H1 (cell line): ENCODE measurements around the gene RADX. TPM values are rescaled to one million over a fixed set of nuclear protein-coding genes. Genes with fewer than 3 reads are reported as not detected.

Experiments
- CTCF ChIA-PET: fragments of 300-600 bp; sonication (Branson Sonifier 250); formaldehyde crosslinking; loops from one replicate; lab custom pipeline; 2021; ENCODE audit not compliant: partially characterized antibody; lab: Charles Lee
- POLR2A ChIA-PET: fragments of 300-600 bp; sonication (Branson Sonifier 250); formaldehyde crosslinking; loops from one replicate; lab custom pipeline; 2021; ENCODE audit warnings: inconsistent platforms; ENCODE audit not compliant: partially characterized antibody; lab: Charles Lee
- DNase-seq, 2 experiments: peaks; one replicate each; pipeline versions ENCODE4 v3.0.0 to v3.0.0-alpha.2; 2010 to 2022; ENCODE audit warnings: low spot score in 2 of 2, low read depth in 1 of 2, mixed read lengths in 1 of 2
- FAIRE-seq: peaks from 2 replicates; lab custom pipeline; 2011; peaks lifted over from hg19 to GRCh38; lab: Jason Lieb, UNC
- H2AFZ ChIP-seq: 2 replicates; pipeline ENCODE4 v1.8.1; 2012; ENCODE audit warnings: low read length, inconsistent platforms
- H2AK5ac ChIP-seq: 2 replicates; pipeline ENCODE4 v1.6.1; 2013; ENCODE audit warnings: low read depth, low read length
- H2BK120ac ChIP-seq: replicated peaks from 2 replicates; pipeline ENCODE3; 2013; ENCODE audit warnings: low read depth, low read length, inconsistent platforms
- H2BK12ac ChIP-seq: 2 replicates; pipeline ENCODE4 v1.6.1; 2013; ENCODE audit warnings: low read depth, low read length
- H2BK15ac ChIP-seq: 2 replicates; pipeline ENCODE4 v1.6.1; 2013; ENCODE audit warnings: low read length
- H2BK20ac ChIP-seq: 2 replicates; pipeline ENCODE4 v1.6.1; 2013; ENCODE audit warnings: low read length
- H2BK5ac ChIP-seq: 2 replicates; pipeline ENCODE4 v1.6.1; 2013; ENCODE audit warnings: low read depth, low read length
- H3K14ac ChIP-seq: 2 replicates; pipeline ENCODE4 v1.6.1; 2013; ENCODE audit warnings: inconsistent platforms; ENCODE audit not compliant: insufficient read length
- H3K18ac ChIP-seq: 2 replicates; pipeline ENCODE4 v1.6.1; 2013; ENCODE audit warnings: low read length; ENCODE audit errors: extremely low read depth
- H3K23ac ChIP-seq: 2 replicates; pipeline ENCODE4 v1.6.1; 2013; ENCODE audit warnings: inconsistent platforms; ENCODE audit not compliant: insufficient read length
- H3K23me2 ChIP-seq: 2 replicates; pipeline ENCODE4 v1.6.1; 2013; ENCODE audit warnings: low read depth, low read length
- H3K27ac ChIP-seq: 2 replicates; pipeline ENCODE4 v1.6.1; 2011; ENCODE audit warnings: low read depth, low read length, inconsistent platforms
- H3K27me3 ChIP-seq, 4 experiments: replicated peaks in 1 of 4; 1 replicate in 1 of 4; 2 replicates in 3 of 4; pipeline versions ENCODE4 v1.6.1 to v1.8.1; 2011 to 2013; ENCODE audit warnings: low read length in 3 of 4, mild to moderate bottlenecking in 3 of 4, inconsistent platforms in 2 of 4, mixed read lengths in 2 of 4, moderate library complexity in 1 of 4; ENCODE audit not compliant: control insufficient read depth in 3 of 4, insufficient read depth in 3 of 4; ENCODE audit errors: extremely low read depth in 1 of 4
- H3K36me3 ChIP-seq, 4 experiments: 2 replicates each; pipeline versions ENCODE4 v1.6.1 to v1.8.1; 2011 to 2013; ENCODE audit warnings: mild to moderate bottlenecking in 4 of 4, low read length in 3 of 4, moderate library complexity in 2 of 4, control low read depth in 1 of 4, inconsistent platforms in 1 of 4; ENCODE audit not compliant: insufficient read depth in 4 of 4, control insufficient read depth in 2 of 4
- H3K4ac ChIP-seq: replicated peaks from 2 replicates; pipeline ENCODE3; 2013; ENCODE audit warnings: low read length, low read depth, mixed read lengths, inconsistent platforms; ENCODE audit not compliant: insufficient read length
- H3K4me1 ChIP-seq, 4 experiments: replicated peaks in 1 of 4; 1 replicate in 1 of 4; 2 replicates in 3 of 4; pipeline versions ENCODE4 v1.6.1 to v1.8.1; 2011 to 2013; ENCODE audit warnings: low read length in 3 of 4, inconsistent platforms in 2 of 4, mixed read lengths in 1 of 4; ENCODE audit not compliant: insufficient read depth in 4 of 4, control insufficient read depth in 3 of 4
- H3K4me2 ChIP-seq, 2 experiments: 2 replicates each; pipeline versions ENCODE4 v1.6.1 to v1.8.1; 2011 to 2013; ENCODE audit warnings: low read depth in 2 of 2, low read length in 2 of 2, control low read depth in 1 of 2, inconsistent platforms in 1 of 2, mild to moderate bottlenecking in 1 of 2; ENCODE audit not compliant: insufficient read depth in 1 of 2
- H3K4me3 ChIP-seq, 4 experiments: fragments of 200-600, 300-600 bp in 1 of 4; sonication (generic), shearing (Covaris generic), sonication (Bioruptor Twin) in 1 of 4; 2 replicates each; pipeline versions ENCODE4 v1.5.1 to v1.8.1; 2011 to 2016; ENCODE audit warnings: low read length in 4 of 4, low read depth in 3 of 4, control low read depth in 2 of 4, inconsistent platforms in 2 of 4, mild to moderate bottlenecking in 2 of 4, mixed read lengths in 1 of 4, moderate library complexity in 1 of 4; ENCODE audit not compliant: insufficient read depth in 2 of 4; ENCODE audit errors: extremely low read depth in 1 of 4
- H3K56ac ChIP-seq: replicated peaks from 2 replicates; pipeline ENCODE3; 2013; ENCODE audit warnings: low read depth, mild to moderate bottlenecking, mixed read lengths, low read length, inconsistent platforms; ENCODE audit not compliant: insufficient read length
- H3K79me1 ChIP-seq: 2 replicates; pipeline ENCODE4 v1.6.1; 2013; ENCODE audit warnings: low read depth, low read length, control low read depth
- H3K79me2 ChIP-seq, 2 experiments: 2 replicates each; pipeline versions ENCODE4 v1.6.1 to v1.8.1; 2012 to 2013; ENCODE audit warnings: low read length in 2 of 2, mild to moderate bottlenecking in 2 of 2, inconsistent platforms in 1 of 2; ENCODE audit not compliant: insufficient read depth in 2 of 2, control insufficient read depth in 1 of 2
- H3K9ac ChIP-seq, 4 experiments: replicated peaks in 1 of 4; 1 replicate in 1 of 4; 2 replicates in 3 of 4; pipeline versions ENCODE4 v1.6.1 to v1.8.1; 2011 to 2013; ENCODE audit warnings: low read depth in 3 of 4, low read length in 3 of 4, control low read depth in 2 of 4, mild to moderate bottlenecking in 2 of 4, moderate library complexity in 2 of 4, inconsistent platforms in 1 of 4; ENCODE audit errors: extremely low read depth in 1 of 4
- H3K9me3 ChIP-seq, 2 experiments: 2 replicates each; pipeline versions ENCODE4 v1.6.1 to v1.8.1; 2012 to 2013; ENCODE audit warnings: mild to moderate bottlenecking in 2 of 2, moderate library complexity in 2 of 2, control low read depth in 1 of 2, inconsistent platforms in 1 of 2, low read depth in 1 of 2, low read length in 1 of 2, mixed read lengths in 1 of 2; ENCODE audit not compliant: insufficient read depth in 2 of 2
- H4K20me1 ChIP-seq, 2 experiments: replicated peaks in 1 of 2; 2 replicates each; pipeline versions ENCODE3 to v1.8.1; 2011 to 2013; ENCODE audit warnings: inconsistent platforms in 2 of 2, low read length in 2 of 2, mild to moderate bottlenecking in 1 of 2; ENCODE audit not compliant: insufficient read depth in 2 of 2, control insufficient read depth in 1 of 2
- H4K5ac ChIP-seq: 2 replicates; pipeline ENCODE4 v1.6.1; 2013; ENCODE audit warnings: low read length, low read depth, mixed read lengths, inconsistent platforms; ENCODE audit not compliant: insufficient read length
- H4K8ac ChIP-seq: 2 replicates; pipeline ENCODE4 v1.8.0; 2013; ENCODE audit warnings: mild to moderate bottlenecking, moderate library complexity, low read length, inconsistent platforms; ENCODE audit not compliant: insufficient read depth; ENCODE audit errors: extremely low read depth
- H4K91ac ChIP-seq: replicated peaks from 2 replicates; pipeline ENCODE3; 2013; ENCODE audit warnings: low read length, mixed read lengths, inconsistent platforms; ENCODE audit not compliant: insufficient read length
- ASH2L ChIP-seq: fragments of 200-600, 300-600 bp; sonication (generic); IDR thresholded peaks from one replicate; pipeline ENCODE4 v1.7.1; 2017; ENCODE audit warnings: low read length
- CREB1 ChIP-seq: IDR thresholded peaks from 2 replicates; pipeline ENCODE4 v1.6.1; 2012; ENCODE audit warnings: inconsistent platforms
- PHF8 ChIP-seq: fragments of 200-600 bp; sonication (generic); conservative IDR thresholded peaks from 2 replicates; pipeline ENCODE4 v1.7.1; 2012; ENCODE audit warnings: low read depth, mild to moderate bottlenecking, inconsistent platforms, low read length, moderate library complexity
- WGBS, 2 experiments: shearing (Covaris generic) in 1 of 2; methylation state at CpG; one replicate each; pipeline versions ENCODE4 v1.1.6 to v1.1.7; 2013 to 2015; ENCODE audit warnings: low lambda C conversion rate in 2 of 2, mixed read lengths in 2 of 2, inconsistent platforms in 1 of 2, low coverage in 1 of 2, missing lambda C conversion rate in 1 of 2; ENCODE audit not compliant: insufficient replicate concordance in 2 of 2, insufficient coverage in 1 of 2, insufficient read length in 1 of 2; ENCODE audit errors: extremely low coverage in 1 of 2, missing lambda C conversion rate in 1 of 2; 5-methylcytosine and 5-hydroxymethylcytosine counted together
- polyA plus RNA-seq, 7 experiments: library from polyadenylated mRNA; depleted of rRNA in 3 of 7; stranded (reverse) in 5 of 7; unstranded in 2 of 7; fragments of >200 nt in 5 of 7; fragments of 200-250 nt in 2 of 7; gene quantifications; 1 replicate in 5 of 7; 2 replicates in 1 of 7; 4 replicates in 1 of 7; pipeline versions ENCODE4 v1.2.1 to v1.2.3, GENCODE V29; 2011 to 2013; ENCODE audit warnings: missing spikeins in 2 of 7, mixed read lengths in 2 of 7
- total RNA-seq: library from RNA; stranded (reverse); fragmentation: NEBNext Ultra II Directional; extraction: Animal tissue kit (Norgen Biotek cat#: 25700); gene quantifications from 2 replicates; pipeline ENCODE4 v1.2.1, GENCODE V29; 2021

RADX gene
- total and polyA plus RNA-seq, 2 of the 8 experiments (the other 6 are each of a cell fraction or from before 2014, with no cell fraction given), result 1.7 to 4.5 TPM

- Histone ChIP-seq H3K23me2 (peaks cover 12% of the 10 kb centered on the region; the same call in 1 of the 2 replicates), H2BK5ac (no peak overlapping the region), H3K79me1 (no peaks in the 10 kb centered on the region), H3K23ac (no peak overlapping the region), H2AK5ac (no peak overlapping the region), H4K20me1 (no peaks in the 10 kb centered on the region), H3K9me3 (no peaks in the 10 kb centered on the region), H3K14ac (no peak overlapping the region), H4K8ac (no peak overlapping the region), H2AFZ (peak overlapping the region; percentile 73), H3K79me2 (no peaks in the 10 kb centered on the region), H3K9ac (peak overlapping the region in 1 of 4 experiments; percentile 21; a peak in 1 of 7 replicates), H2BK12ac (no peak overlapping the region), H3K4me3 (peak overlapping the region; percentile 47 to 72 (median 58); a peak in 7 of 8 replicates), H2BK20ac (no peak overlapping the region), H3K56ac (no peak overlapping the region), H3K36me3 (no peaks in the 10 kb centered on the region), H4K91ac (no peak overlapping the region), H2BK15ac (no peak overlapping the region), H3K4me2 (peak overlapping the region; percentile 60 to 85), H3K4ac (no peak overlapping the region), H3K18ac (no peak overlapping the region), H3K4me1 (peaks cover 0 to 2% (median 0%) of the 10 kb centered on the region in 4 experiments; a peak in 1 of 7 replicates), H3K27me3 (peaks cover 1 to 24% (median 11%) of the 10 kb centered on the region in 4 experiments; a peak in 6 of 7 replicates), H3K27ac (no peak overlapping the region), H4K5ac (no peak overlapping the region), H2BK120ac (no peak overlapping the region)
- peak; percentile 72 for FAIRE-seq
- WGBS, 2 experiments, result 7% methylated on average over 7 of the region's 8 CpGs; no CpG with 5 or more reads in 1 of the 2 experiments
- ChIA-PET POLR2A (interaction anchor here (0.9 kb wide), 1 partner anchor 57 kb away, joined by 4 read pairs; no protein-coding TSS in a partner anchor), CTCF (interaction anchor here (1.9 kb wide), 1 partner anchor 106 kb away, joined by 4 read pairs; no protein-coding TSS in a partner anchor)
- TF ChIP-seq PHF8 (no peak), ASH2L (no peak), CREB1 (no peak)
- DNase-seq, result no peak
Observed at GRCh38 chrX:106725931-106726330, 114.2 kb downstream of the RADX start.
